K562 (cell line): ENCODE results near the gene F12. TPM values are rescaled to one million over a fixed set of nuclear protein-coding genes. Genes with fewer than 3 reads are reported as not detected.

Source experiments
- BCLAF1 ChIP-seq, 2 experiments: fragments of 450-650 bp in 1 of 2; IDR thresholded peaks; 2 replicates each; pipeline ENCODE4 v1.6.1; 2011 to 2017; ENCODE audit warnings: low read depth in 2 of 2, antibody characterized with exemption in 1 of 2, borderline replicate concordance in 1 of 2, low read length in 1 of 2, mild to moderate bottlenecking in 1 of 2, mixed read lengths in 1 of 2; ENCODE audit not compliant: control insufficient read depth in 1 of 2
- BRF2 ChIP-seq: IDR thresholded peaks from 3 replicates; pipeline ENCODE4 v1.6.1; 2011; ENCODE audit warnings: borderline replicate concordance, mild to moderate bottlenecking; ENCODE audit not compliant: insufficient read length, insufficient read depth
- FOXM1 ChIP-seq, 2 experiments: fragments of 450-650 bp in 1 of 2; sonication (generic) in 1 of 2; formaldehyde crosslinking in 1 of 2; IDR thresholded peaks; 2 replicates each; pipeline versions ENCODE4 v1.6.1 to v1.9.0; 2017 to 2022; ENCODE audit warnings: low read depth in 2 of 2, mild to moderate bottlenecking in 2 of 2, missing genetic modification reagents in 1 of 2, moderate library complexity in 1 of 2
- HMBOX1 ChIP-seq: sonication (generic); IDR thresholded peaks from 2 replicates; pipeline ENCODE4 v1.6.1; 2016
- NFXL1 ChIP-seq: fragments of 450-650 bp; formaldehyde crosslinking; IDR thresholded peaks from 2 replicates; pipeline ENCODE4 v1.4.0; 2021; ENCODE audit warnings: mild to moderate bottlenecking
- ZC3H8 ChIP-seq: fragments of 450-650 bp; IDR thresholded peaks from 2 replicates; pipeline ENCODE4 v1.6.1; 2017
- ZNF282 ChIP-seq: sonication (generic); formaldehyde crosslinking; IDR thresholded peaks from 2 replicates; pipeline ENCODE4 v1.8.1; 2023; ENCODE audit warnings: missing genetic modification reagents
- ZNF395 ChIP-seq: fragments of 200-800 bp; sonication (Bioruptor generic); IDR thresholded peaks from 2 replicates; pipeline ENCODE4 v1.6.1; 2017; ENCODE audit warnings: missing genetic modification characterization, missing compliant biosample characterization
- ZNF407 ChIP-seq: fragments of 450-650 bp; IDR thresholded peaks from 2 replicates; pipeline ENCODE4 v1.6.1; 2016; ENCODE audit warnings: low read depth
- ZNF561 ChIP-seq: fragments of 450-650 bp; formaldehyde crosslinking; conservative IDR thresholded peaks from 2 replicates; pipeline ENCODE4 v1.4.0; 2020; ENCODE audit warnings: mild to moderate bottlenecking, moderate library complexity
- polyA plus RNA-seq, 8 experiments: library from polyadenylated mRNA; depleted of rRNA in 4 of 8; stranded (reverse) in 5 of 8; unstranded in 3 of 8; fragments of >200 nt; fragmentation: Nextera tagmentation in 2 of 8; fragmentation: Illumina TruSeq in 1 of 8; extraction: Ambion mirVana in 2 of 8; extraction: Trizol in 1 of 8; gene quantifications; 2 replicates each; pipeline versions ENCODE4 v1.2.1 to v1.2.3, GENCODE V29; 2011 to 2014; ENCODE audit warnings: inconsistent platforms in 1 of 8, missing spikeins in 1 of 8
- total RNA-seq, 7 experiments: library from RNA; depleted of rRNA in 6 of 7; stranded (reverse); fragments of >200 nt in 6 of 7; fragmentation: Illumina TruSeq in 2 of 7; extraction: Trizol in 2 of 7; gene quantifications; 2 replicates each; pipeline versions ENCODE4 v1.2.1 to v1.2.3, GENCODE V29; 2011 to 2021; ENCODE audit warnings: low replicate concordance in 1 of 7

F12 gene
- total and polyA plus RNA-seq, 9 of the 15 experiments (the other 6 are each of a cell fraction or from before 2014, with no cell fraction given) = 0.59 to 18.3 (median 3.6) TPM

- TF ChIP-seq BCLAF1 (IDR thresholded peaks at IDR 0.05; ENCODE audit: borderline replicate concordance in 1 of 2, control insufficient read depth in 1 of 2, low read depth in 2 of 2, low read length in 1 of 2) (no peak), NFXL1 (CRISPR knock-in tag) (no peak), ZNF407 (no peak; the same call in 1 of the 2 replicates), ZNF282 (no peak), FOXM1 (IDR thresholded peaks at IDR 0.05; ENCODE audit: low read depth) (peak; percentile 92), FOXM1 (CRISPR knock-in tag; IDR thresholded peaks at IDR 0.05; ENCODE audit: low read depth) (no peak), BRF2 (no peak), HMBOX1 (no peak), ZNF395 (CRISPR knock-in tag) (peak; percentile 85; the same call in 1 of the 2 replicates), ZC3H8 (no peak), ZNF561 (CRISPR knock-in tag) (no peak)
Observed at GRCh38 chr5:177425801-177426565, 16.6 kb upstream of the F12 start (continued).
